Activated CD4-positive, alpha-beta memory T cell treated with anti-CD3 and anti-CD28 coated beads, Interleukin-2, amount 10 ng/mL, durations not matched to agents 7 days and 5 days (primary cell): Measurements from ENCODE around the gene VCP. TPM values are rescaled to one million over a fixed set of nuclear protein-coding genes. Genes with fewer than 3 reads are reported as not detected.

Experiments used
- CTCF ChIA-PET: fragments of 350-600 bp; sonication (Branson Sonifier 250); formaldehyde crosslinking; loops from one replicate; lab custom pipeline; 2021; ENCODE audit warnings: antibody characterized with exemption, inconsistent platforms; lab: Charles Lee
- POLR2A ChIA-PET: fragments of 350-600 bp; sonication (Branson Sonifier 250); formaldehyde crosslinking; loops from one replicate; lab custom pipeline; 2021; ENCODE audit warnings: antibody characterized with exemption; lab: Charles Lee
- DNase-seq: peaks from one replicate; pipeline ENCODE4 v3.0.0-alpha.2; 2020
- H3K27ac Mint-ChIP-seq: one replicate; pipeline ENCODE4 v1.8.0; 2021; ENCODE audit warnings: mild to moderate bottlenecking, mixed read lengths
- H3K27me3 Mint-ChIP-seq: one replicate; pipeline ENCODE4 v1.8.0; 2021; ENCODE audit warnings: mixed read lengths
- H3K36me3 Mint-ChIP-seq: one replicate; pipeline ENCODE4 v1.8.0; 2021; ENCODE audit warnings: low read depth, mixed read lengths
- H3K4me1 Mint-ChIP-seq: one replicate; pipeline ENCODE4 v1.8.0; 2021; ENCODE audit warnings: mixed read lengths
- H3K4me3 Mint-ChIP-seq: one replicate; pipeline ENCODE4 v1.8.0; 2021; ENCODE audit warnings: mild to moderate bottlenecking, mixed read lengths
- H3K9me3 Mint-ChIP-seq: one replicate; pipeline ENCODE4 v1.8.0; 2021; ENCODE audit warnings: mixed read lengths
- total RNA-seq, 2 experiments: library from RNA; stranded (reverse); gene quantifications; one replicate each; pipeline ENCODE4 v1.2.3, GENCODE V29; 2021

VCP gene
- total RNA-seq, 2 experiments from 2014 or later: 224 to 236 TPM

DNA sequence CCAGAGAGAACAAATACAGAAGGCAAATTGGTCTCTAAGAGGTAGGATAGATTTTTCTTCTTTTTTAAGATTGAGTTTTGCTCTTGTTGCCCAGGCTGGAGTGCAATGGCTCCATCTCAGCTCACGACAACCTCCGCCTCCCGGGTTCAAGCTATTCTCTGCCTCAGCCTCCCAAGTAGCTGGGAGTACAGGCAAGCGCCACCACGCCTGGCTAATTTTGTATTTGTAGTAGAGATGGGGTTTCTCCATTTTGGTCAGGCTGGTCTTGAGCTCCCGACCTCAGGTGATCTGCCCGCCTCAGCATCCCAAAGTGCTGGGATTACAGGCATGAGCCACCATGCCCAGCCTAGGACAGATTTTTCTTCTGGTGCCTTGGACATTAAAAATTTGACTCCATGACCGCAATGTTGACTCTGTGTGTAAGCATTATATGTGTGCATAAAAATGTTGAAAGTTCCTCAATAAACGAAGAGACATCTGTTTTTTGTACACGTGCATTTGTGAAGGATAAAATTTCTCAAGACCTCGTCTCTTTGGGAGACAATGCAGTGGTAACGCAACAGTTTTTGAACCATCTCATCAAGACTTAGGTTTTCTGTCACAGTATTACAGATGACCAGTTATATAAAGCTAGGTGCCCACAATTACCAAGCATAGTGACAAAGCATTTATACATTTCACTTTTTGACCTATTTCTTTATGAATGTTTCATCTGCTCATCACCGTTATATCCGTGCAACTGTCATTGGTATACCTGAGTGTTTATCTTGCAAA, 17.4 kb downstream of the VCP start:
- Mint-ChIP-seq H3K27ac (no peak overlapping the region), H3K4me3 (no peak overlapping the region), H3K27me3 (no peaks in the 10 kb centered on the region), H3K9me3 (no peaks in the 10 kb centered on the region), H3K4me1 (no peaks in the 10 kb centered on the region), H3K36me3 (peaks cover 72% of the 10 kb centered on the region)
- no peak for DNase-seq
- POLR2A ChIA-PET: no interaction called here
- CTCF ChIA-PET: no interaction called here

DNA sequence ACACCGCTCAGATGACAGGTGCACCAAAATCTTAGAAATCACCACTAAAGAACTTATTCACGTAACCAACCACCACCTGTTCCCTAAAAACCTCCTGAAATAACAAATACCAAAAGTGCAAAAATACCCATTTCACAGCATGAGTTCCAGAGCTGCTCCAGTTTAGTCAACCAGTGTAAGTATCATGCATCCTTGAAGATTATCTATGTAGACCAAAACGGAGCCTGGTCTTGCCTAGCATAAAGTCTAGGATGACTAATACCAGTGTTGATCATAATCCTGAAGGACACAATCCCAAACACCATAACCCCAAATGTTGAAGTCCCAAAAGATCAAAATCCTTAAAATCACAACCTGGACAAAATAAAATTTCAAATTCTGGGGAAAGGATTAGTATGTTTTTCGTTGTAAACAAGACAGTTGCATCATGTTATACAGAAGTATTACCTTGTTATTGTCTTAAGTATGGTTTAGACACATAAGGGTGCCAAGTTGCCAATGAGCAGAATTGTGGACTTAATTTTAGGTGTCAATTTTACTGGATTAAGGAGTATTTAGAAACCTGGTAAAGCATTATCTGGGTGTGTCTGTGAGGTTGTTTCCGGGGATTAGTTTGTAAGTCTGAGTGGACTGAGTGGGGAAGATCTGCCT, 18.1 kb downstream of the VCP start:
- no peak overlapping the region for H3K4me3 Mint-ChIP-seq
- ChIA-PET CTCF (interaction anchor here (0.8 to 1.3 kb wide), 2 partner anchors 15 to 155 kb away, joined by 3 read pairs; no protein-coding TSS in a partner anchor), POLR2A (interaction anchor here (1.4 kb wide), 1 partner anchor 39 kb away, joined by 3 read pairs; no protein-coding TSS in a partner anchor)
- peaks cover 65% of the 10 kb centered on the region for H3K36me3 Mint-ChIP-seq
- H3K4me1 Mint-ChIP-seq: no peaks in the 10 kb centered on the region
- no peak for DNase-seq
- H3K27ac Mint-ChIP-seq: no peak overlapping the region
- H3K9me3 Mint-ChIP-seq: no peaks in the 10 kb centered on the region
- H3K27me3 Mint-ChIP-seq: no peaks in the 10 kb centered on the region

DNA sequence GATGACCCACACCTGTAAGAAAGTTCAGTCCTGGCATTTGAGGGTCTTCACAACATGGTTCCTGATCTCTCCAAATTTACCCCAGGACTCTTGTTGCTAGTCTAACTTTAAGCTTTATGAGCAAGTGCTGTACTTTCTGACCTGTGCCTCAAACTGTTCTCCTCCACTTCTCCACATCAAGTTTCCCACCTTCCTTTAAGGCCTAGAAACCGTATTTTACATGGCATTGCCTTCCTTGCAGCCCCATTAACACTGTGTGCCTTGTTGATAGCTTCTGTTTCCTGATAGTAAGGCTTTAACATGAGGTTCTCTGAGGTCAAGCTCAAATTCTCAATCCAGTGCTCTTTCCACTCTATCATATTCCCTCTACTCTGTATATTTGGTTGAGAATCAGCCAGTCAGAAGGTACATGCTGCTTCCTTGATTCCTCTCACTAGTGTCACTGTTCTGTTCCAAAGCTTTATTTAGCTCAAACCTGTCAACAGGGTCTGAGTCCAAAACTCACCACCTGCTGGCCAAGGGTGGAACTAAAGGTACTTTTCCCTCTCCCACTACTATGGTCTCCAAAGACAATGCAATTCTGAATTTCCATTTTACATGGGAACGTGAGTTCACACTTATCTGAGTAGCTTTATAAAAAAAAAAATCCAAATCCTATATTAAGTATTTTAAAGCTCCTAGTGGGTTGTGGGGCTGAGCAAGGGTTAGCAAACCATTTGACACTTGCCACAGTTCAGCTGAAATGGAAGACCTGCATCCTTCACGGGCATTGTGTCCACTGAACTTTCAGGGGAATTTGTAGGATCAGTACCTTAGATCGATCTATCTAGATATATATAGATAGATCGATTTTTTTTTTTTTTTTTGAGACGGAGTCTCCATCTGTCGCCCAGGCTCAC, 21.1 kb downstream of the VCP start:
- peak; percentile 49 for DNase-seq
- no peaks in the 10 kb centered on the region for H3K4me1 Mint-ChIP-seq
- H3K27me3 Mint-ChIP-seq: no peaks in the 10 kb centered on the region
- POLR2A ChIA-PET: interaction anchor here (0.5 to 3.2 kb wide), 10 partner anchors 8 to 643 kb away, joined by 3 to 21 read pairs (median 4); partner anchors contain the start of genes FANCG and VCP
- no peak overlapping the region for H3K27ac Mint-ChIP-seq
- H3K4me3 Mint-ChIP-seq: no peak overlapping the region
- CTCF ChIA-PET: interaction anchor here (0.6 to 2.7 kb wide), 34 partner anchors 8 to 552 kb away, joined by 3 to 51 read pairs (median 4); partner anchors contain the start of genes DNAJB5, FANCG, PIGO and STOML2
- no peaks in the 10 kb centered on the region for H3K9me3 Mint-ChIP-seq
- H3K36me3 Mint-ChIP-seq: peaks cover 47% of the 10 kb centered on the region

DNA sequence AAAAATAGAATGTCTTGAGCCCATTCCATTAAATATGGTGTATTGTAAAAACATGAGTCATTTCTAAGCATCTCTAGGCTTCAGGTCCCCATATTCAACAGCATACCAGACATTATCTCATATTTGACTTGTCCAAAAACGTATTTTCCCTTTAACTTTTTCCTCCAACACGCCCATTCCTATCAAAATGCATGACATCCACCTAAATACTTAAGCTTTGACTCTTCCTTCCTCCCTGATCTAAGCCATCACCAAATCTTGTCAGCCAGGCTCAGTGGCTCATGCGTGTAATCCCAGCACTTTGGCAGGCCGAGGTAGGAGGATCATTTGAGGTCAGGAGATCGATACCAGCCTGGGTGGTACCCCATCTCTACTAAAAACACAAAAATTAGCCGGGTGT, 23.9 kb downstream of the VCP start:
- DNase-seq: no peak
- Mint-ChIP-seq H3K4me3 (no peak overlapping the region), H3K9me3 (no peaks in the 10 kb centered on the region), H3K36me3 (peaks cover 25% of the 10 kb centered on the region), H3K27me3 (no peaks in the 10 kb centered on the region), H3K27ac (no peak overlapping the region), H3K4me1 (no peaks in the 10 kb centered on the region)
- ChIA-PET POLR2A (no interaction called here), CTCF (interaction anchor here (1.1 kb wide), 1 partner anchor 12 kb away, joined by 3 read pairs; no protein-coding TSS in a partner anchor)

DNA sequence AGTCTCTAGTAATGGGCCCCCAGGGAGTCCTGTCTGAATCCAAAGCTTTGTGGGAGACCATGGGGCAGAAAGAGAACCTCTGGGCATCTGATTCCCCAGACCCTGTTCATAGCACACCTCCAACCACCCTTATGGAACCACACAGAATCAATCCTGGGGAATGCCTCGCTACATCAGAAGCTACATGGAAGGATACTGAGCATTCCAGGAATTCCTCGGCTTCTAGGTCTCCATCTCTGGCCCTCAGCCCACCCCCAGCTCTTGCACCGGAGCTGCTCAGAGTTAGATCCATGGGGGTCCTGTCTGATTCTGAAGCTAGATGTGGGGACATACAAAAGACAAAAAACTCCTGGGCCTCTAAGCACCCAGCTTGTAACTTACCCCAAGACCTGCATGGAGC, 28.4 kb downstream of the VCP start:
- Mint-ChIP-seq H3K4me3 (no peak overlapping the region), H3K27me3 (no peaks in the 10 kb centered on the region), H3K27ac (no peak overlapping the region), H3K4me1 (no peaks in the 10 kb centered on the region), H3K9me3 (no peaks in the 10 kb centered on the region), H3K36me3 (peaks cover 17% of the 10 kb centered on the region)
- CTCF ChIA-PET: interaction anchor here (1.0 to 3.4 kb wide), 2 partner anchors 8 to 17 kb away, joined by 5 to 17 read pairs; no protein-coding TSS in a partner anchor
- no peak for DNase-seq
- POLR2A ChIA-PET: interaction anchor here (1.4 to 1.9 kb wide), 2 partner anchors 15 to 27 kb away, joined by 3 to 8 read pairs; no protein-coding TSS in a partner anchor

DNA sequence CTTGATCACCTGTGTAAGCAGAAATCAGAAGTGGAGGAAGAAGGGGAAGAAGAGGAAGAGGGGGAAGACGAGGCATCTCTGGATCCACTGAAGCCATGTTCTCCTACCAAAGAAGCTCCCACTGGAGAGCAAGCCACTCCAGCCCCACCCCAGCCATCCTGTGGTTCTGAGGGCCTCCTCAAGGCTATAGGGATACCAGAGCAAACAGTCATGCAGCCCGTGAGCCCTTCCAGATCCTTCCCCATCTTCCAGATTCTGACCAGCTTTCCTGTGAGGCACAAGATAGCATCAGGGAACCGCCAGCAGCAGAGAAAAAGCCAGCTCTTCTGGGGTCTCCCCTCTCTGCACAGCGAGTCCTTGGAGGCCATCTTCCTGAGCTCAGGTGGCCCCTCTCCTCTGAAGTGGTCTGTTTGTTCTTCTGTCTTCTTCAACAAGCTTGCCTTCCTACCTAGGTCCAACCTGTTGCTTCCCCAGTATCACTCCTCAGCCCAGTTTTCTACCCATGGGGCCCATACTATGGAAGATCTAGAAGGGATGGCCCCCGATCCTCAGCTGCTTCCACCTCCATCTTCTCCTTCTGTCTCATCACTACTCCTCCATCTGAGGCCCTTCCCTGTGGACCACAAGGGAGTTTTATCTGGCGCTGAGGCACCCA, 29.4 kb downstream of the VCP start:
- POLR2A ChIA-PET: interaction anchor here (1.2 kb wide), 1 partner anchor 8 kb away, joined by 5 read pairs; no protein-coding TSS in a partner anchor
- Mint-ChIP-seq H3K9me3 (no peaks in the 10 kb centered on the region), H3K4me1 (no peaks in the 10 kb centered on the region), H3K4me3 (no peak overlapping the region), H3K27ac (no peak overlapping the region), H3K36me3 (peaks cover 10% of the 10 kb centered on the region), H3K27me3 (no peaks in the 10 kb centered on the region)
- no peak for DNase-seq
- CTCF ChIA-PET: interaction anchor here (3.4 kb wide), 1 partner anchor 9 kb away, joined by 17 read pairs; no protein-coding TSS in a partner anchor

DNA sequence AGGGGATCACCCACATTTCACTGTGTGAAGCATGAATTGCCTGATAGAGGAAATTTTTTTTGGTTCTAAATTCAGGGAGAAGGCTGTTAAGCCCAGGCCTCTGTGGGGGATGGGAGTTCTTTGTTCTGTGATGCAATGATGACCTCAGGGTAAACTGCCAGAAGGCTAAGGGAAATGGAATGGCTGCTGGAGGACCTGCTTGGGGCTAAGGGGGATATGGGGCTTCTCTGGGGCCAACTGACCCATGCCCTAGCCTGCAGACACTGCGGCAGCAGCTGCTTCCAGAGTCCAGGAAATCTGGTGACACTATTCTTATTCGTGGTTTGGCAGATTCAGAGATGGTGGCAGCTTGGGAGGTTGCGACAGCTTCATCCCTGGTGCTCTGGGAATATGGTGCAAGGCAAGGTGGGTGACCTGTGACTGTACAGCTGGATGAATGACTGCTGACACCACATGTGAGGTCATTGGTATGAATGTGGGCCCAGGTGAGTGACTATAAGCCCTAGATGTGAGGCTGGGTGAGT, 30.3 kb downstream of the VCP start:
- no peak for DNase-seq
- POLR2A ChIA-PET: interaction anchor here (0.6 to 1.2 kb wide), 2 partner anchors 9 to 22 kb away, joined by 5 read pairs; no protein-coding TSS in a partner anchor
- Mint-ChIP-seq H3K27me3 (no peaks in the 10 kb centered on the region), H3K36me3 (peaks cover 10% of the 10 kb centered on the region), H3K27ac (no peak overlapping the region), H3K4me3 (no peak overlapping the region), H3K4me1 (no peaks in the 10 kb centered on the region), H3K9me3 (no peaks in the 10 kb centered on the region)
- CTCF ChIA-PET: interaction anchor here (3.4 kb wide), 1 partner anchor 10 kb away, joined by 17 read pairs; no protein-coding TSS in a partner anchor

DNA sequence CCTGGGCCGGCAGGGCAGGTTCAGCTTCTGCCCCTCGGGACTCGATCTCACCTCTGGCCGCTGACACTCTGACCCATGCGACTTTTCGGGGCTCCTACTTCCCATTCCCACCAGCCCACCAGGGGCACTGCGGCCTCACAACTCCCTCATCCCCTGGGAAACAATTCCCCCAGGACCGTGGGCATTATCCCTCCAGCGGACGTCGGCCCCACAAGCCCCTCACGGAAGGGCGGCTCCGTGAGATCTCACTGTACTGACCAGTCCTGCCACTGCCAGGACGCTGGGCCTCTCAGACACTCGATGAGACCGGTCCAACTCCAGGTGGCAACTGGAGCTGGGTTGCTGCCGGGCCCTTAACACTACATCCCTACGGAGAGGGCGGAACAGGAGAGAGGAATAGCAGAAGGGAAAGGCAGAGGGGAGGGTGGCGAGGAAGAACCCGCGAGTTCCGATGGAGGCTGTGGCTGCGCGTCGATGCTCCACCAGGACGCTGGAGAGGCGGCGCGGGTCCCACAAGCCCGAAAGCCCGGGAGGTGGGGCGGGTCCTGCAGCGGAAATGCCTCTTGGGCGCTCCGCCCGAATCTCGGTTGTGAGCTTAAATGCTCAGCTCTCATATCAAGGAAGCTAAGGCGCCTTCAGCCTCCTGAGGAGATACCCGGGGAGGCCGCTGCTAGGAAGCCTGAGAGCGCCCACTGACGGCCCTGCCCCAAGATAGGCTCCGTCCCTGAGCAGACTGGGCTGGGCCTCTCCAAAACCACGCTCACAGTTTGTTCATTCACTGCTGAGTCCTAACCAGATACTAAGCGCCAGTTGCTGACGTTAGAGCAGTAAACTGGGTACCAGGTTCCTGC, 36.3 kb downstream of the VCP start:
- DNase-seq: peak; percentile 67
- ChIA-PET CTCF (interaction anchor here (0.5 to 1.3 kb wide), 7 partner anchors 9 to 136 kb away, joined by 3 to 5 read pairs (median 3); partner anchors contain the start of gene PIGO), POLR2A (interaction anchor here (0.7 to 1.8 kb wide), 4 partner anchors 15 to 44 kb away, joined by 3 to 11 read pairs (median 4); partner anchors contain the start of gene VCP)
- peak overlapping the region; percentile 30 for H3K27ac Mint-ChIP-seq
- peak overlapping the region; percentile 36 for H3K4me3 Mint-ChIP-seq
- H3K36me3 Mint-ChIP-seq: peaks cover 3% of the 10 kb centered on the region
- H3K9me3 Mint-ChIP-seq: no peaks in the 10 kb centered on the region
- H3K27me3 Mint-ChIP-seq: no peaks in the 10 kb centered on the region
- H3K4me1 Mint-ChIP-seq: peaks cover 11% of the 10 kb centered on the region

DNA sequence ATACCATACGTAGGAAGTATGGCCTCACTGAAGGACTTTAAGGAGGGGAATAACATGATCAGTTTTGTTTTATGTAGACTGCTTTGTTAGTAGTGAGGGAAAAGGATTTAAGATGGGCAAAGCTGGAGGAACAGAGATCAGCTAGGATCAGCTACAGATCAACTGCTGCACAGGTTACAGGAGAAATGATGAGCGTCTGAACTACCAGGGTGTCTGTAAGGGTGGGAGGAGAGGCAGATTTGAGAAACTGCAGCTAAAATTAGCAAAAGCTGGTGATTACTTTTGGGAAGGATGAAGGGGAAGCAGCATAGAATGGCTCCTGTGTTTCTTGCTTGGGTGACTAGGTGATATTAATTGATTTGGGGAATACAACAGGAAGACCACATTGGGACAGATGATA, 39.3 kb downstream of the VCP start:
- DNase-seq: no peak
- Mint-ChIP-seq H3K27me3 (no peaks in the 10 kb centered on the region), H3K4me3 (no peak overlapping the region), H3K4me1 (peaks cover 13% of the 10 kb centered on the region), H3K36me3 (peaks cover 3% of the 10 kb centered on the region), H3K27ac (no peak overlapping the region), H3K9me3 (no peaks in the 10 kb centered on the region)
- POLR2A ChIA-PET: no interaction called here
- CTCF ChIA-PET: interaction anchor here (1.4 kb wide), 1 partner anchor 133 kb away, joined by 4 read pairs; no protein-coding TSS in a partner anchor

DNA sequence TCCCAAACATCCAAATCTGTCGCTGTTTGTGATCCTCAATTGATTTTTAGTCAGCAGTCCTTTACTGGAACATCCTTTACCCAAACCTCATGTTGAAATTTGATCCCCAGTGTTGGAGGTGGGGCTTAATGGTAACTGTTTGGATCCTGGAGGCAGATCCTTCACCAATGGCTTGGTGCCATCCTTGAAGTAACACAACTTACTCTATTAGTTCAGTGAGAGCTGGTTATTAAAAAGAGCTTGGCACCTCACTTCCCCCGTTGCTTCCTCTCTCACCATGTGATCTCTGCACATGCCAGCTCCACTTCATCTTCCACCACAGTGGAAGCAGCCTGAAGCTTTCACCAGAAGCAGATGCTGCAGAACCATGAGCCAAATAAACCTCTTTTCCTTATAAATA, 42.6 kb downstream of the VCP start:
- POLR2A ChIA-PET: no interaction called here
- H3K27me3 Mint-ChIP-seq: no peaks in the 10 kb centered on the region
- H3K9me3 Mint-ChIP-seq: no peaks in the 10 kb centered on the region
- no peak overlapping the region for H3K4me3 Mint-ChIP-seq
- peaks cover 13% of the 10 kb centered on the region for H3K4me1 Mint-ChIP-seq
- H3K36me3 Mint-ChIP-seq: no peaks in the 10 kb centered on the region
- no peak overlapping the region for H3K27ac Mint-ChIP-seq
- CTCF ChIA-PET: interaction anchor here (2.1 kb wide), 1 partner anchor 21 kb away, joined by 6 read pairs; no protein-coding TSS in a partner anchor
- no peak for DNase-seq

DNA sequence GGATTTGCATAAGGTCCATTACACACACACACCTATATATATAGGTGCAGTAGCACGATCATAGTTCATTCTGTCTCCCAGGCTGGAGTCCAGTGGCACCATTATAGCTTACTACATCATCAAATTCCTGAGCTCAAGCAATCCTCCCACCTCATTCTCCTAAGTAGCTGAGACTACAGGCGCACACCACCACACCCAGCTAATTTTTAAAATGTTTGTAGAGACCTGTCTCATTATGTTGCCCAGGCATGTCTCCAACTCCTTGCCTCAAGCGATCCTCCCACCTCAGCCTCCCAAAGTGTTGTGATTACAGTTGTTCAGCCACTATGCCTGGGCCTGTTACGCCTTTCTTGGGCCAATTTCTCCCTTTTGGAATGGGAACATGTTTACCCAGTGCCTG, 43.2 kb downstream of the VCP start:
- ChIA-PET POLR2A (interaction anchor here (1.3 kb wide), 1 partner anchor 66 kb away, joined by 3 read pairs; no protein-coding TSS in a partner anchor), CTCF (interaction anchor here (2.1 kb wide), 1 partner anchor 22 kb away, joined by 6 read pairs; no protein-coding TSS in a partner anchor)
- no peaks in the 10 kb centered on the region for H3K9me3 Mint-ChIP-seq
- H3K4me1 Mint-ChIP-seq: peaks cover 13% of the 10 kb centered on the region
- H3K27me3 Mint-ChIP-seq: no peaks in the 10 kb centered on the region
- H3K36me3 Mint-ChIP-seq: no peaks in the 10 kb centered on the region
- no peak overlapping the region for H3K27ac Mint-ChIP-seq
- no peak overlapping the region for H3K4me3 Mint-ChIP-seq
- DNase-seq: no peak
